Measurements from ENCODE around the gene ALKBH8.

- no peak for TF ChIP-seq CTCF (conservative IDR thresholded peaks at IDR 0.05; ENCODE audit: low read length)
- no peak for TF ChIP-seq EZH2phosphoT487 (IDR thresholded peaks at IDR 0.05; ENCODE audit: borderline replicate concordance, low read depth, low read length)
These were observed 15.6 kb upstream of the ALKBH8 start for GRCh38 chr11:107581147-107581546.

Measured in OCI-LY7 (cell line).